PFSK-1 (cell line): ENCODE data around the gene NHLRC4.

Source experiments
- FOXP2 ChIP-seq: optimal IDR thresholded peaks from 2 replicates; pipeline ENCODE3; 2011; ENCODE audit warnings: borderline replicate concordance, control low read depth, inconsistent platforms; ENCODE audit not compliant: insufficient read depth; ENCODE audit errors: extremely low read length, extremely low read depth
- POLR2AphosphoS5 ChIP-seq: IDR thresholded peaks from 2 replicates; pipeline ENCODE4 v1.6.1; 2012; ENCODE audit warnings: low read depth, mild to moderate bottlenecking, control low read depth, low read length, moderate library complexity
- REST ChIP-seq, 2 experiments: IDR thresholded peaks; 2 replicates each; pipeline versions ENCODE4 v1.6.1 to v1.8.0; 2011 to 2012; ENCODE audit warnings: low read depth in 2 of 2, low read length in 2 of 2, control low read depth in 1 of 2, inconsistent platforms in 1 of 2, mild to moderate bottlenecking in 1 of 2, moderate library complexity in 1 of 2; ENCODE audit not compliant: insufficient read depth in 1 of 2
- SIN3A ChIP-seq: IDR thresholded peaks from 2 replicates; pipeline ENCODE4 v1.6.1; 2012; ENCODE audit warnings: mild to moderate bottlenecking, low read length, moderate library complexity, borderline replicate concordance; ENCODE audit not compliant: insufficient read depth
- TAF1 ChIP-seq: IDR thresholded peaks from 2 replicates; pipeline ENCODE4 v1.6.1; 2012; ENCODE audit warnings: low read length, control low read depth, borderline replicate concordance; ENCODE audit not compliant: insufficient read depth

Gene NHLRC4

GRCh38 chr16:544517-544916, 22.3 kb upstream of the NHLRC4 start:
- no peak for TF ChIP-seq REST (IDR thresholded peaks at IDR 0.05; ENCODE audit: insufficient read depth in 1 of 2, low read depth in 2 of 2, low read length in 2 of 2)
- TF ChIP-seq FOXP2: no peak
- no peak for TF ChIP-seq SIN3A
- TF ChIP-seq TAF1: no peak
- TF ChIP-seq POLR2AphosphoS5: no peak

- TF ChIP-seq SIN3A (no peak), POLR2AphosphoS5 (no peak), FOXP2 (no peak), TAF1 (no peak), REST (IDR thresholded peaks at IDR 0.05; ENCODE audit: insufficient read depth in 1 of 2, low read depth in 2 of 2, low read length in 2 of 2) (no peak)
Measured at GRCh38 chr16:546909-547770, 19.7 kb upstream of the NHLRC4 start.

- TF ChIP-seq REST (IDR thresholded peaks at IDR 0.05; ENCODE audit: insufficient read depth in 1 of 2, low read depth in 2 of 2, low read length in 2 of 2) (no peak), POLR2AphosphoS5 (no peak), FOXP2 (no peak), SIN3A (no peak), TAF1 (no peak)
Measured at GRCh38 chr16:548586-548985, 18.2 kb upstream of the NHLRC4 start.

- TF ChIP-seq REST (IDR thresholded peaks at IDR 0.05; ENCODE audit: insufficient read depth in 1 of 2, low read depth in 2 of 2, low read length in 2 of 2): no peak
- TF ChIP-seq FOXP2: no peak
- no peak for TF ChIP-seq POLR2AphosphoS5
- no peak for TF ChIP-seq SIN3A
- no peak for TF ChIP-seq TAF1
Measured at GRCh38 chr16:549544-550263, 17.1 kb upstream of the NHLRC4 start.

GRCh38 chr16:551210-551609, 15.6 kb upstream of the NHLRC4 start:
- TF ChIP-seq TAF1 (no peak), POLR2AphosphoS5 (no peak)
